Sigmoid colon (tissue), 7 donors: ENCODE data around the gene IL31. TPM values are rescaled to one million over a fixed set of nuclear protein-coding genes. Genes with fewer than 3 reads are reported as not detected.

Experiments used
- DNase-seq: peaks from one replicate; pipeline ENCODE4 v3.0.0-alpha.2; 2019
- H3K27ac ChIP-seq, 4 donors: fragments of 200-600 bp; sonication (generic); one replicate each; pipeline ENCODE4 v1.5.1; 2016 to 2019; ENCODE audit warnings: mild to moderate bottlenecking in 1 of 4
- H3K27me3 ChIP-seq, 3 donors: fragments of 200-600 bp; sonication (generic); one replicate each; pipeline ENCODE4 v1.5.1; 2019; ENCODE audit warnings: mild to moderate bottlenecking in 1 of 3
- H3K36me3 ChIP-seq, 4 donors: fragments of 200-600 bp; sonication (generic); one replicate each; pipeline ENCODE4 v1.5.1; 2016 to 2019
- H3K4me1 ChIP-seq, 4 donors: fragments of 200-600 bp; sonication (generic); one replicate each; pipeline ENCODE4 v1.5.1; 2017 to 2019
- H3K4me3 ChIP-seq, 4 donors: fragments of 200-600 bp; sonication (generic); one replicate each; pipeline ENCODE4 v1.5.1; 2017 to 2019; ENCODE audit warnings: mild to moderate bottlenecking in 2 of 4, moderate library complexity in 1 of 4
- H3K9me3 ChIP-seq, 4 donors: fragments of 200-600 bp in 3 of 4; sonication (generic) in 3 of 4; one replicate each; pipeline versions ENCODE4 v1.5.1 to v1.6.1; 2013 to 2019
- EP300 ChIP-seq, 4 donors: sonication (generic); formaldehyde crosslinking; IDR thresholded peaks; one replicate each; pipeline ENCODE4 v1.6.1; 2017; ENCODE audit warnings: antibody characterized with exemption in 4 of 4
- POLR2A ChIP-seq, 2 donors: fragments of 450-650 bp; IDR thresholded peaks; one replicate each; pipeline ENCODE4 v1.6.1; 2016; ENCODE audit warnings: antibody characterized with exemption in 2 of 2, mild to moderate bottlenecking in 2 of 2, moderate library complexity in 2 of 2
- POLR2AphosphoS5 ChIP-seq, 4 donors: sonication (generic); formaldehyde crosslinking; IDR thresholded peaks; one replicate each; pipeline ENCODE4 v1.6.1; 2017; ENCODE audit warnings: antibody characterized with exemption in 4 of 4
- WGBS, 2 donors: extraction: QIAGEN DNeasy Blood & Tissue Kit; methylation state at CpG; one replicate each; pipeline ENCODE4 v1.1.7; 2013; 5-methylcytosine and 5-hydroxymethylcytosine counted together
- intact Hi-C: fragments of 100-400 bp; cut with DNase I; formaldehyde crosslinking; loops from one replicate; pipeline ENCODE4 v1.15.1; 2023
- polyA plus RNA-seq, 3 donors: library from polyadenylated mRNA; stranded (reverse); fragments of 200-250 nt; gene quantifications; one replicate each; pipeline ENCODE4 v1.2.3, GENCODE V29; 2013
- total RNA-seq, 4 donors: library from RNA; depleted of rRNA; stranded (reverse); fragments of >200 nt; gene quantifications; one replicate each; pipeline ENCODE4 v1.1.0, GENCODE V29; 2016
- TF ChIP-seq, protein P1 (sequence below), 4 experiments: fragments of 450-650 bp in 3 of 4; fragments of 200-600 bp in 1 of 4; IDR thresholded peaks; one replicate each; pipeline ENCODE4 v1.5.1; 2016 to 2019; ENCODE audit warnings: antibody characterized with exemption in 4 of 4, mild to moderate bottlenecking in 3 of 4, moderate library complexity in 2 of 4
- donor health status: healthy with polysubstance abuse.
- donor health status: Bipolar disorder and iron deficiency.
- donor health status: healthy.

The IL31 gene
- total and polyA plus RNA-seq, 7 donors, result not detected

DNA sequence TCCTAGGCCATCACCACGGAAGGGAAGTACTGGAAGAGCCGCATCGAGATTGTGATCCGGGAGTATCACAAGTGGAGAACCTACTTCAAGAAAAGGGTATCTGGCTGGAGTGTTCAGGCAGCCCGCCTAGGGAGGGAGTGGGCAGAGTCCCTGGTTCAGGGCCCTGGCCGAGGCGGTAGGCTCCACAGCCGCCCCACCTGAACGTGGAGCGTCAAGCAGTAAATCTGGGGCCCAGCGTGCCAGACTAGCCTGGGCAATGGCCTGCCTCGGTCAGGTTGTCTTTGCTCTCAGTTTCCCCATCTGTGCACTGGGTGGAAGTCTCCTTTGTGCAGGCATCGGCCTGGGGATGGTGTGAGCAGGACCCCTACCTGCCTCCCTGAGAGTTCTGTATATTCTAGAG is 44.9 kb downstream of the IL31 start:
- H3K4me3 ChIP-seq, result no peak overlapping the region
- no peak overlapping the region for H3K27ac ChIP-seq
- H3K27me3 ChIP-seq, result no peaks in the 10 kb centered on the region
- H3K9me3 ChIP-seq, result no peaks in the 10 kb centered on the region
- intact Hi-C loops, result no loop called here
- no peak for DNase-seq
- TF ChIP-seq, protein P1, sequence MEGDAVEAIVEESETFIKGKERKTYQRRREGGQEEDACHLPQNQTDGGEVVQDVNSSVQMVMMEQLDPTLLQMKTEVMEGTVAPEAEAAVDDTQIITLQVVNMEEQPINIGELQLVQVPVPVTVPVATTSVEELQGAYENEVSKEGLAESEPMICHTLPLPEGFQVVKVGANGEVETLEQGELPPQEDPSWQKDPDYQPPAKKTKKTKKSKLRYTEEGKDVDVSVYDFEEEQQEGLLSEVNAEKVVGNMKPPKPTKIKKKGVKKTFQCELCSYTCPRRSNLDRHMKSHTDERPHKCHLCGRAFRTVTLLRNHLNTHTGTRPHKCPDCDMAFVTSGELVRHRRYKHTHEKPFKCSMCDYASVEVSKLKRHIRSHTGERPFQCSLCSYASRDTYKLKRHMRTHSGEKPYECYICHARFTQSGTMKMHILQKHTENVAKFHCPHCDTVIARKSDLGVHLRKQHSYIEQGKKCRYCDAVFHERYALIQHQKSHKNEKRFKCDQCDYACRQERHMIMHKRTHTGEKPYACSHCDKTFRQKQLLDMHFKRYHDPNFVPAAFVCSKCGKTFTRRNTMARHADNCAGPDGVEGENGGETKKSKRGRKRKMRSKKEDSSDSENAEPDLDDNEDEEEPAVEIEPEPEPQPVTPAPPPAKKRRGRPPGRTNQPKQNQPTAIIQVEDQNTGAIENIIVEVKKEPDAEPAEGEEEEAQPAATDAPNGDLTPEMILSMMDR (IDR thresholded peaks at IDR 0.05), result no peak
- TF ChIP-seq POLR2A (IDR thresholded peaks at IDR 0.05) (no peak), EP300 (IDR thresholded peaks at IDR 0.05) (no peak), POLR2AphosphoS5 (IDR thresholded peaks at IDR 0.05) (no peak)
- H3K36me3 ChIP-seq, result peaks cover 57 to 74% (median 61%) of the 10 kb centered on the region in 4 donors
- 85 to 93% methylated on average over 13 of the region's 13 CpGs for WGBS, 2 donors
- peaks cover 0 to 33% (median 32%) of the 10 kb centered on the region in 4 donors for H3K4me1 ChIP-seq

DNA sequence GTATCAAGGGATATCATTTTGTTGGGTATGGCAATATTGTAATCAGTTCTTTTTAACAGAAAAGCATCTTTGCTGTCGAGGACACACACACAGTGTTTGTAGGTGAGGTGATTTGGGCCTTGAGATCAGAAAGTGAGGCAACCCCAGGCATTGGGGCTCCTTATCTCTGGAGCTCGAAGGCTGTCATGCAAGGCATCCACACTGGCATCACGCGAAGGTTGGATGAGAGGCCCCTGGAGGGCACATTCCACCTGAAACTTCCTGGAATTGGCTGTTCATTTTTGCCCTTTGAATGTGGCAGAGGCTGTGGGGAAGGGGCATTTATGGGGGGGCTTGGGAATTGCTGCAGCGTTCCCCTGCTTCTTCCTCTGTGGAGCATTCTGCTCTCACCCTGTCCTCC is 45.5 kb downstream of the IL31 start:
- intact Hi-C loops, result no loop called here
- no peak for DNase-seq
- Histone ChIP-seq H3K4me1 (peaks cover 0 to 38% (median 37%) of the 10 kb centered on the region in 4 donors), H3K36me3 (peaks cover 51 to 67% (median 55%) of the 10 kb centered on the region in 4 donors), H3K27ac (no peak overlapping the region), H3K4me3 (no peak overlapping the region), H3K27me3 (no peaks in the 10 kb centered on the region), H3K9me3 (no peaks in the 10 kb centered on the region)
- TF ChIP-seq, protein P1 (IDR thresholded peaks at IDR 0.05), result no peak
- TF ChIP-seq POLR2AphosphoS5 (IDR thresholded peaks at IDR 0.05) (no peak), POLR2A (IDR thresholded peaks at IDR 0.05) (no peak), EP300 (IDR thresholded peaks at IDR 0.05) (no peak)
- 65 to 85% methylated on average over 5 of the region's 5 CpGs for WGBS, 2 donors

DNA sequence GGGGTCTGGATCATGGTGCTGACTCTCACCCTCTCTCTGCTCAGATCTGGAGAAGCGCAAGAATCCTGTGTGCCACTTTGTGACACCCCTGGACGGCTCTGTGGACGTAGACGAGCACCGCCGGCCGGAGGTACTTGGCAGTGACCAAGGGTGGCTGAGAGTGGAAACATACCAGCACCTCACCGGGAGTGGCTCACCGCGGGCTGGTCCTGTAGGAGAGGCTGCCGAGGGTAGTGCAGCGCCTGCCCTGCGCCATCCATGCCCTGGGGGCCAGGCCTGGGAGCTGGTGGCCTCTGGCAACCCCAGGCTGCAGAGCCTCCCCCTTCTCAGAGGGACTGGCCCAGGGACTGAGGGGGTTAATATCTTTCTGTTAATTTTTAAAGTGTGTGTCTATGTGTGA is 46.2 kb downstream of the IL31 start:
- no peaks in the 10 kb centered on the region for H3K9me3 ChIP-seq
- H3K27me3 ChIP-seq, result no peaks in the 10 kb centered on the region
- no peak for DNase-seq
- H3K36me3 ChIP-seq, result peaks cover 45 to 61% (median 49%) of the 10 kb centered on the region in 4 donors
- 65 to 82% methylated on average over 13 of the region's 13 CpGs for WGBS, 2 donors
- peaks cover 0 to 45% (median 43%) of the 10 kb centered on the region in 4 donors for H3K4me1 ChIP-seq
- H3K27ac ChIP-seq, result peak overlapping the region in 2 of 4 donors; percentile 65 to 73
- intact Hi-C loops, result no loop called here
- no peak overlapping the region for H3K4me3 ChIP-seq
- no peak for TF ChIP-seq EP300 (IDR thresholded peaks at IDR 0.05)
- TF ChIP-seq, protein P1 (IDR thresholded peaks at IDR 0.05), result no peak
- no peak for TF ChIP-seq POLR2A (IDR thresholded peaks at IDR 0.05)
- no peak for TF ChIP-seq POLR2AphosphoS5 (IDR thresholded peaks at IDR 0.05)

DNA sequence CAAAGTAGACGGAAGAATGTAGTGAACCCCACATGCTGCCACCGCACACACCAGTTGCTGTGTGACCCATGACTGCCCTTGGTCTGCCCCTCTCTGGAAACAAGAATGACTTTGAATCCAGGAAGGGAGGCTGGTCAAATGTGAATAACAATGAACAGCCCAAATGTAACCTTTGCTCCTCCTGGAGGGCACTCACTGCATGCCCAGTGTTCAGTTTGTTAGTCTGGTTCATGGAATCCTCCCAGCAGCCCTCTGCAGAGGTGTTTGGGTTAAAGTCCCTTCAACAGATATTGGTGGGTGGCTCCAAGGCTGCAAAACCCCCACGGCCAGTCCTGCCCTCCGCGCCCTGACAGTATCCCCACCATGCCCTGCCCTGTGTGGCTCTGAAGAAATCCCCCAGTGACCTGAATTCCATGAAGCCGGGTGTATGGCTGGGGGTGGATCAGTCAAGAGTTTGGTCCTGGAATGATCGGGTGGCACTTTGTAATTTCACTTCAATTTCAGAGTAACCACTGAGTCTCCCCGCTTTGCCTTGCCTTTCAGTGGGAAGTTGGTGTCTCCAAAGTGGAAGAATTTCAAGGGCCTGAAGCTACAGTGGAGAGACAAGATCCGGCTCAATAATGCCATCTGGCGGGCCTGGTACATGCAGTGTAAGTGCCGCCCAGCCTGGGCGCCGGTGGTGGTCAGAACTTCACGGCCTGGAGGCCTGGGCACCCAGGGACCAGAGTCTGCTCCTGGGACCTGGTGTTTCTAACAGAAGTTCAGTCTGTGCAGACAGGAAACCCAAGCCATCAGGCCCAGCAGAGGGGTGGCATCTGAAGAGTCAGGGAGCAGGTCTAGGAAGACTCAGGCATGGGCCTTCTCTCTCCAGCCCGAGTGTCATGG is 47.1 kb downstream of the IL31 start:
- peaks cover 36 to 52% (median 40%) of the 10 kb centered on the region in 4 donors for H3K36me3 ChIP-seq
- WGBS, 2 donors, result 55 to 81% methylated on average over 15 of the region's 15 CpGs
- H3K27ac ChIP-seq, result peak overlapping the region in 3 of 4 donors; percentile 65 to 73 (median 66)
- no peaks in the 10 kb centered on the region for H3K9me3 ChIP-seq
- H3K4me3 ChIP-seq, result no peak overlapping the region
- DNase-seq, result no peak
- H3K27me3 ChIP-seq, result no peaks in the 10 kb centered on the region
- TF ChIP-seq EP300 (IDR thresholded peaks at IDR 0.05), result no peak
- no peak for TF ChIP-seq POLR2AphosphoS5 (IDR thresholded peaks at IDR 0.05)
- TF ChIP-seq, protein P1 (IDR thresholded peaks at IDR 0.05), result peak in 2 of 4 experiments; percentile 20 to 23
- TF ChIP-seq POLR2A (IDR thresholded peaks at IDR 0.05), result no peak
- peaks cover 0 to 54% (median 52%) of the 10 kb centered on the region in 4 donors for H3K4me1 ChIP-seq
- intact Hi-C loops, result no loop called here
